GM18511 (cell line): ENCODE results near the gene DOCK4.
A peak's percentile ranks its signal among the peaks of the same experiment; 100 is the strongest.
"Not testable (repeated sequence)": the region's sequence is repeated elsewhere in the genome, so short reads cannot be mapped to it uniquely, and the experiment has no call there.

Experiments used
- ATAC-seq: cut with Tn5 transposase; IDR thresholded peaks from one replicate; pipeline ENCODE4 v1.9.1; 2021; ENCODE audit warnings: mild to moderate bottlenecking, moderate library complexity; ENCODE audit not compliant: unreplicated experiment

Gene DOCK4

DNA sequence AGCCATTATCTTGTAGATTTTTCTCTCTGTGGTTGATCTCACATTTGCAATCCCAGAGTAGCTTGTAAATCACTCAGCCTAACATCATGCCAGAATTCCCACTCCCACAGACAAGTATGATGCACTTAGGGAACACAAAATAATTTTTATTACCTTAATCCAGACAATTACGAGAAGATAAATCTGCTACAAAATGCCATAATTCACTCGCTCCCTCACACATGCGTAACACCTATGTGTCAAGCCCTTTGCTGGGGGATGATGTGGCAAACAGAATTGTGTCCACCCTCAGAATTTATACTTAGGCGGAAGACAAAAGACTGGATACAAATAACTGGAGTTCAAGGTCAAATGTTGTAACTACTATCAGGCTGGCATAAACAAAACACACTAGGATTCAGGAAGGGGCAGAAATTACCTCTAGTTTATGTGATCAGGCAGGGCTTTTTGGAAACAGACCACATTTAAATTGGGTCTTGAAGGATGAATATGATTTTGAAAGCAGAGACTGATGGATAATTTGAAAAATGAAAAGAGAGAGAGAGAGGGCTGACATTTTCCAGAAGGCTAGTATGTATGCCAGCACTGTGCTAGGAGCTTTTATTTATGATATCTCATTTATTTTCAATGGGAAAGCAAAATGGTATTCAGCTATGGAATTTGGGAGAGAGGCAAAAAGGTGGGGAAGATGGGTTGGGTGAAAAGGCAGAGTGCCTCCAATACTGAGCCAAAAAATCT is 69.8 kb downstream of the DOCK4 start:
- ATAC-seq: no peak

DNA sequence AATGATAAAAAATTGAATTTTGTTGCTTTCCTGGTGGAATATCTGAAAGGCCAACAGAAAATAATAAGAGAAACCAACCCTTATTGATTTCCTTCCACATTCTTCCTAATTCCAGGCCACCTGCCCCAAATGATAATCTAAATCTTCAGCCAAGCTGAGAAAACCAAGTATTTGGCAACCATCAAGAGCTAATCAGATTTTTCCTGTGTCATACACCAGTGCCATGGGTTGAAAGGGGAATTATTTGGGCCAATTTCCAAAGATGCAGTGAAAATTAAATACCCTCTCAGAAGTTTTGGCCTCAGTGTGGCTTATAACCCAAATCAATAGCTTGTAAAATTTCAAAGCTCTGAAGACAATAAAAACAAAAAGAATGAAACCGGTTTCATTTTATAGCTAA is 70.4 kb downstream of the DOCK4 start:
- no peak for ATAC-seq

DNA sequence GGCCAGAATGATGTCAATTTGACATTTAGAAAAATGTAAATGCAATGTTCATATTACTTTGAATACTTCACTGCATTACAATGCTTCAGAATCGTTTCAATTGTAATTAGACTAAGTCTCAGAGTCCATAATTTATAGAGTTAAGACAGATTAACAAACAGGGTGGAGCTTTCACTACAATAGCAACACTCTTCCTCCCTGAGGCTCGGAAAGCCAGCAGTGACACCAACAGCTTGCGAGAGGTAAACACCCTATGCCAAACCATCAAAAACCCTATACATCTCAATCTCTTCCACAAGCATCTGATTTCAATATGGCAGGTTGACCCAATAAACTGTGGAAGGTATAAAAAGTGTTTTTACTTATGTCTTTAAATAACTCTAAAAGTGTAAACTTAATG is 72.2 kb downstream of the DOCK4 start:
- no peak for ATAC-seq

GRCh38 chr7:112133328-112133727 is 72.9 kb downstream of the DOCK4 start:
- no peak for ATAC-seq

GRCh38 chr7:112132051-112132694 is 74.0 kb downstream of the DOCK4 start:
- no peak for ATAC-seq

GRCh38 chr7:112130729-112131410 is 75.3 kb downstream of the DOCK4 start:
- ATAC-seq: no peak

GRCh38 chr7:112129655-112130323 is 76.4 kb downstream of the DOCK4 start:
- ATAC-seq: no peak

- ATAC-seq: not testable (repeated sequence)
These were observed 77.5 kb downstream of the DOCK4 start for GRCh38 chr7:112128461-112129425.

DNA sequence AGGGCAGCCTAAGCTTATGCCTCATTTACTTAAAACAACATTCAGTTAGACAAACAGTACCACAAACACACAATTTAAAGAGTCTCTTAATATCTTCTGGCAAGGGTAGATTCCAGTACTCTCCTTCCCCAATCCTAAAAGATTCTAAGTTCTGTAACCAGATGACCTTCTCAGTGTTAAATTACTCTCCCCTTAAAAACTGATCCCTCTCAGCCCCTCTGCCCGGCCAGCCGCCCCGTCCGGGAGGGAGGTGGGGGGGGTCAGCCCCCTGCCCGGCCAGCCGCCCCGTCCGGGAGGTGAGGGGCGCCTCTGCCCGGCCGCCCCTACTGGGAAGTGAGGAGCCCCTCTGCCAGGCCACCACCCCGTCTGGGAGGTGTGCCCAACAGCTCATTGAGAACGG is 78.2 kb downstream of the DOCK4 start:
- not testable (repeated sequence) for ATAC-seq

DNA sequence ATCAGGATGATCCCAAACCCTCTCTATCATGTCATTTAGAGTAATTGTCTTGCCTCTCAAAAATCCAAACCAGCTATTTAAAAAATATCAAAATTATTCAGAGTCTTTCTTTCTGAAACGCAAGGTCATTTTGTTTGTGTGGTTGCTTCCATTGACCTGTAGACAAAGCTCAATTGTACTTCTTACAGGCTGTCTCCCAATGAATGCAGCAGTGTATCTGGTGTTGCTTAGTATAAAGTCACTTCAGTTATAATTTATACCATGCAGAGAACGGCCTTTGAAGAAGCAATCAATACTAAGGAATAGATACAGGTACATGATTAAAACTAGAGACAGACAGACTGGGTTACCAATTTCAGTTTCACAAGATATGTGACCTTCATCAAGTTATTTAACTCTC is 80.9 kb downstream of the DOCK4 start:
- no peak for ATAC-seq

DNA sequence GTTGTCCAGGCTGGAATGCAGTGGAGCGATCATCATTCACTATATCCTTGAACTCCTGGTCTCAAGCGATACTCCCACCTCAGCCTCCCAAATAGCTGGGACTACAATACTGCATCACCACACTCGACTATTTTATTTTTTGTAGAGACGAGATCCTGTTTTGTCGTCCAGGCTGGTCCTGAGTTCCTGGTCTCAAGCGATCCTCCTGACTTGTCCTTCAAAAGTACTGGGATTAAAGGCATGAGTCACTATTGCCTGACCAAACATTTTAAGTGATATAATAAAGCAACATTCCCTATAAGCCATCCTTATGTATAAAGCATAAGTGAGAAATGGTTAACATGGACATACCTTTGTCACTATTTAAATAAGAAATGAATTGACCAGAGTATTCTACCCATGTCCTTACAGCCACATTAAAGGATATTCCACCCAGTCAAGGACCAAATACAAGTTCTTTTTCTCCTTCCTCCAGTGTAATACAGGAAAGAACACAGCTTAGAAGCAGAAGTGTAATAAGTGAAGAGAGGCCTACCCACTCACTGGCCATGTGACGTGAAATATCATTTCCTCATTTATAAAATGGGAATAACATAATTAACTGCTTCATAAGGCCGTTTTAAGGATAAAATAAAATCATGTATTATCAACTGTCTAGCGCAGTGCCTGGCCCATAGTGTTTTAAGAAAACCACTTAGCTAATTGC is 82.0 kb downstream of the DOCK4 start:
- no peak for ATAC-seq

- ATAC-seq: no peak
These were observed 83.4 kb downstream of the DOCK4 start for GRCh38 chr7:112122798-112123197.

- no peak for ATAC-seq
These were observed 84.1 kb downstream of the DOCK4 start for GRCh38 chr7:112122144-112122543.

DNA sequence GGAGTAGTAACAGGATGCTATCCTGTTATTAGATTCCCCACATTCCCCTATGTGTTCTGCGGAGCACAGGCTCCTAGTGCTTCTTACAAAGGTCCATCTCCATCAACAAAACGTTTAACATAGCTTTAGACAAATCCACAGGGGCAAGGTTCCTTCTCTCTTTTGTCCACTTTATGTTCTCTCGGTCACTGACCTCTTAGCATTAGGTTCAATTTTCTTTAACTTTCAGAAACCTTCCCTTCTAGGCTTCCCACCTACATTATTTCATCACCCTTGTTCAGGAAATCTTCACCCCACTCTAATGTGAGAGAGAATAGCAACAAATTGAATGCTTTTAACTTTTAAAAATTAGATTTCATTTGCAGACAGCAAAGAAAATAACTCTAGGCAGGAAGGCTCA is 84.9 kb downstream of the DOCK4 start:
- peak; percentile 12 for ATAC-seq

GRCh38 chr7:112120696-112121217 is 85.4 kb downstream of the DOCK4 start:
- peak; percentile 91 for ATAC-seq

GRCh38 chr7:112118581-112119566 is 87.3 kb downstream of the DOCK4 start:
- no peak for ATAC-seq

- no peak for ATAC-seq
These were observed 89.3 kb downstream of the DOCK4 start for GRCh38 chr7:112116894-112117293.

DNA sequence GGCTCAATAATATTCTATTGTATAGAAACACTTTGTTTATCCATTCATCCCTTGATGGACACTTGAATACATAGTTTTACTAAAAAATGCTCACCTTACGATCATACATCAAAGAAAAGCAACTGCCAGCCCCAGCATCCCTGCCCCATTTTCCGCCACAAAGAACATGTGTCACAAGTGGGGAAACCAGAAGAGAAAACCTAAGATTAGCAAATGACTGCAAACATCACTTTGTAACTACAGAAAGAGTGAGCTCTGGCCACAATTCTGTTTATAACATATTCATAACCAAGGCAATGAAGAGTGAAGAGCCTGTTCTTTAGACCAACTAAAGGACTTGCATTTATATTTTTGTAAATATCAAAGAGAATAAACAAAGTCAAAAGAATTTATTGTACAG is 89.8 kb downstream of the DOCK4 start:
- ATAC-seq: no peak
